Activated CD8-positive, alpha-beta memory T cell treated with anti-CD3 and anti-CD28 coated beads, Interleukin-2, amount 10 ng/mL, durations not matched to agents 7 days and 5 days (primary cell): ENCODE data around the gene WNK4. TPM values are rescaled to one million over a fixed set of nuclear protein-coding genes. Genes with fewer than 3 reads are reported as not detected.

Source experiments
- ATAC-seq: fragments of 150-1000 bp; cut with Tn5 transposase; one replicate; pipeline ENCODE4 v1.10.0; 2021; ENCODE audit warnings: moderate library complexity
- CTCF ChIA-PET: fragments of 350-600 bp; sonication (Branson Sonifier 250); formaldehyde crosslinking; loops from one replicate; lab custom pipeline; 2021; ENCODE audit warnings: antibody characterized with exemption; lab: Charles Lee
- DNase-seq: peaks from one replicate; pipeline ENCODE4 v3.0.0-alpha.2; 2020
- H3K27ac Mint-ChIP-seq: one replicate; pipeline ENCODE4 v1.8.0; 2021; ENCODE audit warnings: mild to moderate bottlenecking, mixed read lengths
- H3K27me3 Mint-ChIP-seq: one replicate; pipeline ENCODE4 v1.8.0; 2021; ENCODE audit warnings: mixed read lengths
- H3K36me3 Mint-ChIP-seq: one replicate; pipeline ENCODE4 v1.8.0; 2021; ENCODE audit warnings: mild to moderate bottlenecking, mixed read lengths
- H3K4me1 Mint-ChIP-seq: one replicate; pipeline ENCODE4 v1.8.0; 2021; ENCODE audit warnings: mixed read lengths
- H3K4me3 Mint-ChIP-seq: one replicate; pipeline ENCODE4 v1.8.0; 2021; ENCODE audit warnings: mild to moderate bottlenecking, moderate library complexity, mixed read lengths
- H3K9me3 Mint-ChIP-seq: one replicate; pipeline ENCODE4 v1.8.0; 2022; ENCODE audit warnings: low read depth, mixed read lengths
- total RNA-seq, 2 experiments: library from RNA; stranded (reverse); gene quantifications; one replicate each; pipeline ENCODE4 v1.2.3, GENCODE V29; 2021

WNK4 gene
- total RNA-seq, 2 experiments from 2014 or later, result 0.20 to 0.59 TPM

- DNase-seq (no peak), ATAC-seq (no peak)
- H3K36me3 Mint-ChIP-seq, result peaks cover 32% of the 10 kb centered on the region
- no peak overlapping the region for H3K27ac Mint-ChIP-seq
- no peaks in the 10 kb centered on the region for H3K4me1 Mint-ChIP-seq
- no peaks in the 10 kb centered on the region for H3K27me3 Mint-ChIP-seq
- H3K9me3 Mint-ChIP-seq, result no peaks in the 10 kb centered on the region
- CTCF ChIA-PET, result interaction anchor here (0.8 to 1.9 kb wide), 3 partner anchors 14 to 34 kb away, joined by 3 to 6 read pairs (median 3); partner anchors contain the start of gene BECN1
- H3K4me3 Mint-ChIP-seq, result no peak overlapping the region
Observed at GRCh38 chr17:42809250-42809649, 28.8 kb downstream of the WNK4 start.

GRCh38 chr17:42814633-42815399 lies 34.4 kb downstream of the WNK4 start:
- H3K27ac Mint-ChIP-seq, result no peak overlapping the region
- no peak for DNase-seq
- CTCF ChIA-PET, result interaction anchor here (1.8 kb wide), 1 partner anchor 9 kb away, joined by 9 read pairs; the partner anchor contains the start of gene BECN1
- peaks cover 63% of the 10 kb centered on the region for H3K36me3 Mint-ChIP-seq
- no peak for ATAC-seq
- no peaks in the 10 kb centered on the region for H3K4me1 Mint-ChIP-seq
- H3K9me3 Mint-ChIP-seq, result no peaks in the 10 kb centered on the region
- no peaks in the 10 kb centered on the region for H3K27me3 Mint-ChIP-seq
- no peak overlapping the region for H3K4me3 Mint-ChIP-seq

- no peaks in the 10 kb centered on the region for H3K9me3 Mint-ChIP-seq
- CTCF ChIA-PET, result interaction anchor here (0.5 to 1.2 kb wide), 4 partner anchors 9 to 240 kb away, joined by 3 to 4 read pairs (median 3); partner anchors contain the start of genes PSMC3IP and PSME3
- ATAC-seq (no peak), DNase-seq (no peak)
- no peak overlapping the region for H3K4me3 Mint-ChIP-seq
- no peaks in the 10 kb centered on the region for H3K27me3 Mint-ChIP-seq
- peaks cover 19% of the 10 kb centered on the region for H3K4me1 Mint-ChIP-seq
- peaks cover 64% of the 10 kb centered on the region for H3K36me3 Mint-ChIP-seq
- H3K27ac Mint-ChIP-seq, result no peak overlapping the region
Observed at GRCh38 chr17:42817866-42818265, 37.5 kb downstream of the WNK4 start.

- CTCF ChIA-PET, result interaction anchor here (0.5 to 1.2 kb wide), 5 partner anchors 8 to 241 kb away, joined by 3 to 4 read pairs (median 3); partner anchors contain the start of genes PSMC3IP and PSME3
- Mint-ChIP-seq H3K27ac (peak overlapping the region; percentile 11), H3K4me1 (peaks cover 22% of the 10 kb centered on the region), H3K36me3 (peaks cover 64% of the 10 kb centered on the region), H3K4me3 (no peak overlapping the region), H3K27me3 (no peaks in the 10 kb centered on the region), H3K9me3 (no peaks in the 10 kb centered on the region)
- no peak for ATAC-seq
- no peak for DNase-seq
Observed at GRCh38 chr17:42818379-42818778, 38.0 kb downstream of the WNK4 start.

GRCh38 chr17:42819939-42820535 lies 39.6 kb downstream of the WNK4 start:
- H3K9me3 Mint-ChIP-seq, result no peaks in the 10 kb centered on the region
- CTCF ChIA-PET, result interaction anchor here (0.9 to 2.8 kb wide), 8 partner anchors 13 to 242 kb away, joined by 3 to 24 read pairs (median 4); partner anchors contain the start of genes CNTD1, COA3 and PSME3
- no peaks in the 10 kb centered on the region for H3K27me3 Mint-ChIP-seq
- peaks cover 53% of the 10 kb centered on the region for H3K36me3 Mint-ChIP-seq
- H3K4me3 Mint-ChIP-seq, result no peak overlapping the region
- peaks cover 33% of the 10 kb centered on the region for H3K4me1 Mint-ChIP-seq
- DNase-seq (peak; percentile 81), ATAC-seq (peak; percentile 35)
- H3K27ac Mint-ChIP-seq, result no peak overlapping the region

GRCh38 chr17:42821176-42821575 lies 40.8 kb downstream of the WNK4 start:
- Mint-ChIP-seq H3K27ac (no peak overlapping the region), H3K9me3 (no peaks in the 10 kb centered on the region), H3K27me3 (no peaks in the 10 kb centered on the region), H3K36me3 (peaks cover 44% of the 10 kb centered on the region), H3K4me3 (no peak overlapping the region), H3K4me1 (peaks cover 36% of the 10 kb centered on the region)
- ATAC-seq (no peak), DNase-seq (no peak)
- CTCF ChIA-PET, result interaction anchor here (0.9 to 2.8 kb wide), 5 partner anchors 12 to 177 kb away, joined by 3 to 24 read pairs (median 6); partner anchors contain the start of genes CNTD1, COA3, PSME3 and RPL27

GRCh38 chr17:42827472-42827871 lies 47.1 kb downstream of the WNK4 start:
- Mint-ChIP-seq H3K27me3 (peaks cover 12% of the 10 kb centered on the region), H3K4me1 (peaks cover 32% of the 10 kb centered on the region), H3K27ac (no peak overlapping the region), H3K4me3 (no peak overlapping the region), H3K36me3 (peaks cover 3% of the 10 kb centered on the region), H3K9me3 (no peaks in the 10 kb centered on the region)
- no peak for DNase-seq
- ATAC-seq, result no peak
- CTCF ChIA-PET, result interaction anchor here (1.0 kb wide), 1 partner anchor 171 kb away, joined by 3 read pairs; the partner anchor contains the start of gene RPL27

GRCh38 chr17:42830971-42831370 lies 50.6 kb downstream of the WNK4 start:
- DNase-seq, result no peak
- H3K27me3 Mint-ChIP-seq, result peaks cover 12% of the 10 kb centered on the region
- H3K27ac Mint-ChIP-seq, result no peak overlapping the region

GRCh38 chr17:42832213-42832933 lies 52.0 kb downstream of the WNK4 start:
- Mint-ChIP-seq H3K4me1 (peaks cover 28% of the 10 kb centered on the region), H3K27me3 (peaks cover 8% of the 10 kb centered on the region), H3K36me3 (peaks cover 15% of the 10 kb centered on the region), H3K27ac (peak overlapping the region; percentile 97), H3K9me3 (no peaks in the 10 kb centered on the region), H3K4me3 (peak overlapping the region; percentile 91)
- CTCF ChIA-PET, result interaction anchor here (0.9 to 3.9 kb wide), 7 partner anchors 8 to 166 kb away, joined by 3 to 33 read pairs (median 4); partner anchors contain the start of genes AOC2, BECN1 and RPL27
- no peak for DNase-seq
- peak; percentile 20 for ATAC-seq

More at GRCh38 chr17:42830971-42831370, 50.6 kb downstream of the WNK4 start:
- Mint-ChIP-seq H3K9me3 (no peaks in the 10 kb centered on the region), H3K36me3 (peaks cover 11% of the 10 kb centered on the region), H3K4me3 (no peak overlapping the region), H3K4me1 (peaks cover 28% of the 10 kb centered on the region)
- no peak for ATAC-seq
- CTCF ChIA-PET, result no interaction called here

- no peaks in the 10 kb centered on the region for H3K9me3 Mint-ChIP-seq
- ATAC-seq (peak; percentile 94), DNase-seq (peak; percentile 94)
- CTCF ChIA-PET, result interaction anchor here (0.9 to 3.9 kb wide), 12 partner anchors 9 to 255 kb away, joined by 3 to 33 read pairs (median 4); partner anchors contain the start of genes AOC2, BECN1, PSMC3IP and RPL27
- peaks cover 22% of the 10 kb centered on the region for H3K36me3 Mint-ChIP-seq
- peaks cover 29% of the 10 kb centered on the region for H3K4me1 Mint-ChIP-seq
- H3K27ac Mint-ChIP-seq, result peak within 1 kb of the TSS; percentile 97
- peak within 1 kb of the TSS; percentile 91 for H3K4me3 Mint-ChIP-seq
- H3K27me3 Mint-ChIP-seq, result peaks cover 3% of the 10 kb centered on the region
Observed at GRCh38 chr17:42832934-42833766, 52.7 kb downstream of the WNK4 start, which contains the start of gene PSME3. Gene PSME3 (plus strand): TSS chr17:42833397. CDS start chr17:42833632, 235 bp downstream.

GRCh38 chr17:42833767-42834422 lies 53.5 kb downstream of the WNK4 start:
- ATAC-seq (no peak), DNase-seq (no peak)
- CTCF ChIA-PET, result interaction anchor here (0.9 to 3.9 kb wide), 10 partner anchors 9 to 256 kb away, joined by 3 to 33 read pairs (median 4); partner anchors contain the start of genes AOC2, BECN1, PSMC3IP and RPL27
- Mint-ChIP-seq H3K36me3 (peaks cover 27% of the 10 kb centered on the region), H3K9me3 (no peaks in the 10 kb centered on the region), H3K4me3 (peak overlapping the region; percentile 91), H3K4me1 (peaks cover 26% of the 10 kb centered on the region), H3K27me3 (no peaks in the 10 kb centered on the region), H3K27ac (peak overlapping the region; percentile 97)
